WTC11 (cell line): ENCODE measurements around the gene PLEKHA1. TPM values are rescaled to one million over a fixed set of nuclear protein-coding genes. Genes with fewer than 3 reads are reported as not detected.

Experiments used
- ATAC-seq: fragments of 200-7000 bp; cut with Tn5 transposase; 2 replicates; pipeline ENCODE4 v1.10.0; 2021; ENCODE audit warnings: mild to moderate bottlenecking, moderate library complexity
- CTCF ChIA-PET: fragments of 300-600 bp; sonication (Branson Sonifier 250); formaldehyde crosslinking; loops from one replicate; lab custom pipeline; 2021; ENCODE audit warnings: antibody characterized with exemption; lab: Charles Lee
- POLR2A ChIA-PET: fragments of 350-600 bp; sonication (Branson Sonifier 250); formaldehyde crosslinking; loops from one replicate; lab custom pipeline; 2021; ENCODE audit warnings: antibody characterized with exemption; lab: Charles Lee
- DNase-seq: peaks from one replicate; pipeline ENCODE4 v3.0.0; 2021; ENCODE audit warnings: low spot score
- H3K27ac Mint-ChIP-seq: 2 replicates; pipeline ENCODE4 v1.8.0; 2021; ENCODE audit warnings: mixed read lengths
- H3K27me3 Mint-ChIP-seq: 2 replicates; pipeline ENCODE4 v1.8.0; 2021; ENCODE audit warnings: low read depth, mild to moderate bottlenecking, moderate library complexity, mixed read lengths
- H3K36me3 Mint-ChIP-seq: 2 replicates; pipeline ENCODE4 v1.8.0; 2021; ENCODE audit warnings: mixed read lengths
- H3K4me1 Mint-ChIP-seq: 2 replicates; pipeline ENCODE4 v1.8.0; 2022; ENCODE audit warnings: mixed read lengths
- H3K4me3 Mint-ChIP-seq: 2 replicates; pipeline ENCODE4 v1.8.0; 2021; ENCODE audit warnings: mild to moderate bottlenecking, moderate library complexity, mixed read lengths
- H3K9me3 Mint-ChIP-seq: 2 replicates; pipeline ENCODE4 v1.8.0; 2021; ENCODE audit warnings: mixed read lengths
- FOXK1 ChIP-seq: sonication (generic); formaldehyde crosslinking; IDR thresholded peaks from 2 replicates; pipeline ENCODE4 v1.8.0; 2022; ENCODE audit warnings: mild to moderate bottlenecking, moderate library complexity, missing genetic modification reagents
- MAX ChIP-seq: sonication (generic); formaldehyde crosslinking; IDR thresholded peaks from 2 replicates; pipeline ENCODE4 v1.8.0; 2022; ENCODE audit warnings: mild to moderate bottlenecking, missing genetic modification reagents
- MYBL2 ChIP-seq: sonication (generic); formaldehyde crosslinking; IDR thresholded peaks from 2 replicates; pipeline ENCODE4 v1.8.1; 2023; ENCODE audit warnings: mild to moderate bottlenecking, moderate library complexity, missing genetic modification reagents
- NFATC4 ChIP-seq: fragments of 250-450 bp; sonication (Bioruptor Pico); IDR thresholded peaks from 2 replicates; pipeline ENCODE4 v1.9.0; 2021; ENCODE audit warnings: mild to moderate bottlenecking
- NFE2L1 ChIP-seq: sonication (generic); formaldehyde crosslinking; IDR thresholded peaks from 2 replicates; pipeline ENCODE4 v1.8.1; 2023; ENCODE audit warnings: missing genetic modification reagents
- SMAD4 ChIP-seq: sonication (generic); formaldehyde crosslinking; IDR thresholded peaks from 2 replicates; pipeline ENCODE4 v1.8.0; 2022; ENCODE audit warnings: mild to moderate bottlenecking, missing genetic modification reagents
- SP1 ChIP-seq: sonication (generic); formaldehyde crosslinking; conservative IDR thresholded peaks from 2 replicates; pipeline ENCODE4 v1.8.1; 2022; ENCODE audit warnings: missing genetic modification reagents
- TCF7 ChIP-seq: sonication (generic); formaldehyde crosslinking; IDR thresholded peaks from 2 replicates; pipeline ENCODE4 v1.8.0; 2022; ENCODE audit warnings: mild to moderate bottlenecking, low read depth, missing genetic modification reagents, moderate library complexity
- total RNA-seq: library from RNA; stranded (reverse); gene quantifications from 3 replicates; pipeline ENCODE4 v1.2.3, GENCODE V29; 2021
- TF ChIP-seq, protein P1 (sequence below): sonication (generic); formaldehyde crosslinking; IDR thresholded peaks from 2 replicates; pipeline ENCODE4 v1.8.1; 2023; ENCODE audit warnings: mild to moderate bottlenecking, missing genetic modification reagents, borderline replicate concordance
- TF ChIP-seq, protein P2 (sequence below): fragments of 250-450 bp; sonication (Bioruptor Pico); IDR thresholded peaks from 2 replicates; pipeline ENCODE4 v1.9.0; 2021; ENCODE audit warnings: moderate library complexity, mild to moderate bottlenecking, inconsistent platforms, borderline replicate concordance
- TF ChIP-seq, protein P3 (sequence below): fragments of 250-450 bp; sonication (Bioruptor Pico); IDR thresholded peaks from 2 replicates; pipeline ENCODE4 v1.9.0; 2021; ENCODE audit warnings: mild to moderate bottlenecking, borderline replicate concordance
- TF ChIP-seq, protein P4 (sequence below): sonication (generic); formaldehyde crosslinking; IDR thresholded peaks from 2 replicates; pipeline ENCODE4 v1.8.1; 2023; ENCODE audit warnings: mild to moderate bottlenecking, missing genetic modification reagents
- TF ChIP-seq, protein P5 (sequence below): sonication (generic); formaldehyde crosslinking; IDR thresholded peaks from 2 replicates; pipeline ENCODE4 v1.8.1; 2022; ENCODE audit warnings: low read depth, mild to moderate bottlenecking, moderate library complexity, missing genetic modification reagents, borderline replicate concordance
- TF ChIP-seq, protein P6 (sequence below): fragments of 200-600 bp; IDR thresholded peaks from 2 replicates; pipeline ENCODE4 v1.8.0; 2022; ENCODE audit warnings: antibody characterized with exemption

The PLEKHA1 gene
- total RNA-seq, 1 experiment from 2014 or later, result 34.6 TPM

GRCh38 chr10:122474131-122474818 lies 99.8 kb downstream of the PLEKHA1 start:
- Mint-ChIP-seq H3K27ac (no peak overlapping the region), H3K4me1 (peaks cover 52% of the 10 kb centered on the region), H3K27me3 (no peaks in the 10 kb centered on the region), H3K36me3 (no peaks in the 10 kb centered on the region), H3K9me3 (no peaks in the 10 kb centered on the region), H3K4me3 (no peak overlapping the region)
- TF ChIP-seq, protein P1, sequence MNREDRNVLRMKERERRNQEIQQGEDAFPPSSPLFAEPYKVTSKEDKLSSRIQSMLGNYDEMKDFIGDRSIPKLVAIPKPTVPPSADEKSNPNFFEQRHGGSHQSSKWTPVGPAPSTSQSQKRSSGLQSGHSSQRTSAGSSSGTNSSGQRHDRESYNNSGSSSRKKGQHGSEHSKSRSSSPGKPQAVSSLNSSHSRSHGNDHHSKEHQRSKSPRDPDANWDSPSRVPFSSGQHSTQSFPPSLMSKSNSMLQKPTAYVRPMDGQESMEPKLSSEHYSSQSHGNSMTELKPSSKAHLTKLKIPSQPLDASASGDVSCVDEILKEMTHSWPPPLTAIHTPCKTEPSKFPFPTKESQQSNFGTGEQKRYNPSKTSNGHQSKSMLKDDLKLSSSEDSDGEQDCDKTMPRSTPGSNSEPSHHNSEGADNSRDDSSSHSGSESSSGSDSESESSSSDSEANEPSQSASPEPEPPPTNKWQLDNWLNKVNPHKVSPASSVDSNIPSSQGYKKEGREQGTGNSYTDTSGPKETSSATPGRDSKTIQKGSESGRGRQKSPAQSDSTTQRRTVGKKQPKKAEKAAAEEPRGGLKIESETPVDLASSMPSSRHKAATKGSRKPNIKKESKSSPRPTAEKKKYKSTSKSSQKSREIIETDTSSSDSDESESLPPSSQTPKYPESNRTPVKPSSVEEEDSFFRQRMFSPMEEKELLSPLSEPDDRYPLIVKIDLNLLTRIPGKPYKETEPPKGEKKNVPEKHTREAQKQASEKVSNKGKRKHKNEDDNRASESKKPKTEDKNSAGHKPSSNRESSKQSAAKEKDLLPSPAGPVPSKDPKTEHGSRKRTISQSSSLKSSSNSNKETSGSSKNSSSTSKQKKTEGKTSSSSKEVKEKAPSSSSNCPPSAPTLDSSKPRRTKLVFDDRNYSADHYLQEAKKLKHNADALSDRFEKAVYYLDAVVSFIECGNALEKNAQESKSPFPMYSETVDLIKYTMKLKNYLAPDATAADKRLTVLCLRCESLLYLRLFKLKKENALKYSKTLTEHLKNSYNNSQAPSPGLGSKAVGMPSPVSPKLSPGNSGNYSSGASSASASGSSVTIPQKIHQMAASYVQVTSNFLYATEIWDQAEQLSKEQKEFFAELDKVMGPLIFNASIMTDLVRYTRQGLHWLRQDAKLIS (CRISPR knock-in tag), result no peak
- TF ChIP-seq, protein P2, sequence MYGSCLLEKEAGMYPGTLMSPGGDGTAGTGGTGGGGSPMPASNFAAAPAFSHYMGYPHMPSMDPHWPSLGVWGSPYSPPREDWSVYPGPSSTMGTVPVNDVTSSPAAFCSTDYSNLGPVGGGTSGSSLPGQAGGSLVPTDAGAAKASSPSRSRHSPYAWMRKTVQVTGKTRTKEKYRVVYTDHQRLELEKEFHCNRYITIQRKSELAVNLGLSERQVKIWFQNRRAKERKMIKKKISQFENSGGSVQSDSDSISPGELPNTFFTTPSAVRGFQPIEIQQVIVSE (CRISPR knock-in tag), result no peak
- TF ChIP-seq, protein P3, sequence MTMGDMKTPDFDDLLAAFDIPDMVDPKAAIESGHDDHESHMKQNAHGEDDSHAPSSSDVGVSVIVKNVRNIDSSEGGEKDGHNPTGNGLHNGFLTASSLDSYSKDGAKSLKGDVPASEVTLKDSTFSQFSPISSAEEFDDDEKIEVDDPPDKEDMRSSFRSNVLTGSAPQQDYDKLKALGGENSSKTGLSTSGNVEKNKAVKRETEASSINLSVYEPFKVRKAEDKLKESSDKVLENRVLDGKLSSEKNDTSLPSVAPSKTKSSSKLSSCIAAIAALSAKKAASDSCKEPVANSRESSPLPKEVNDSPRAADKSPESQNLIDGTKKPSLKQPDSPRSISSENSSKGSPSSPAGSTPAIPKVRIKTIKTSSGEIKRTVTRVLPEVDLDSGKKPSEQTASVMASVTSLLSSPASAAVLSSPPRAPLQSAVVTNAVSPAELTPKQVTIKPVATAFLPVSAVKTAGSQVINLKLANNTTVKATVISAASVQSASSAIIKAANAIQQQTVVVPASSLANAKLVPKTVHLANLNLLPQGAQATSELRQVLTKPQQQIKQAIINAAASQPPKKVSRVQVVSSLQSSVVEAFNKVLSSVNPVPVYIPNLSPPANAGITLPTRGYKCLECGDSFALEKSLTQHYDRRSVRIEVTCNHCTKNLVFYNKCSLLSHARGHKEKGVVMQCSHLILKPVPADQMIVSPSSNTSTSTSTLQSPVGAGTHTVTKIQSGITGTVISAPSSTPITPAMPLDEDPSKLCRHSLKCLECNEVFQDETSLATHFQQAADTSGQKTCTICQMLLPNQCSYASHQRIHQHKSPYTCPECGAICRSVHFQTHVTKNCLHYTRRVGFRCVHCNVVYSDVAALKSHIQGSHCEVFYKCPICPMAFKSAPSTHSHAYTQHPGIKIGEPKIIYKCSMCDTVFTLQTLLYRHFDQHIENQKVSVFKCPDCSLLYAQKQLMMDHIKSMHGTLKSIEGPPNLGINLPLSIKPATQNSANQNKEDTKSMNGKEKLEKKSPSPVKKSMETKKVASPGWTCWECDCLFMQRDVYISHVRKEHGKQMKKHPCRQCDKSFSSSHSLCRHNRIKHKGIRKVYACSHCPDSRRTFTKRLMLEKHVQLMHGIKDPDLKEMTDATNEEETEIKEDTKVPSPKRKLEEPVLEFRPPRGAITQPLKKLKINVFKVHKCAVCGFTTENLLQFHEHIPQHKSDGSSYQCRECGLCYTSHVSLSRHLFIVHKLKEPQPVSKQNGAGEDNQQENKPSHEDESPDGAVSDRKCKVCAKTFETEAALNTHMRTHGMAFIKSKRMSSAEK (CRISPR knock-in tag), result no peak
- no peak for TF ChIP-seq NFATC4 (CRISPR knock-in tag)
- no peak for TF ChIP-seq SMAD4 (CRISPR knock-in tag)
- TF ChIP-seq, protein P4, sequence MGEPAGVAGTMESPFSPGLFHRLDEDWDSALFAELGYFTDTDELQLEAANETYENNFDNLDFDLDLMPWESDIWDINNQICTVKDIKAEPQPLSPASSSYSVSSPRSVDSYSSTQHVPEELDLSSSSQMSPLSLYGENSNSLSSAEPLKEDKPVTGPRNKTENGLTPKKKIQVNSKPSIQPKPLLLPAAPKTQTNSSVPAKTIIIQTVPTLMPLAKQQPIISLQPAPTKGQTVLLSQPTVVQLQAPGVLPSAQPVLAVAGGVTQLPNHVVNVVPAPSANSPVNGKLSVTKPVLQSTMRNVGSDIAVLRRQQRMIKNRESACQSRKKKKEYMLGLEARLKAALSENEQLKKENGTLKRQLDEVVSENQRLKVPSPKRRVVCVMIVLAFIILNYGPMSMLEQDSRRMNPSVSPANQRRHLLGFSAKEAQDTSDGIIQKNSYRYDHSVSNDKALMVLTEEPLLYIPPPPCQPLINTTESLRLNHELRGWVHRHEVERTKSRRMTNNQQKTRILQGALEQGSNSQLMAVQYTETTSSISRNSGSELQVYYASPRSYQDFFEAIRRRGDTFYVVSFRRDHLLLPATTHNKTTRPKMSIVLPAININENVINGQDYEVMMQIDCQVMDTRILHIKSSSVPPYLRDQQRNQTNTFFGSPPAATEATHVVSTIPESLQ (CRISPR knock-in tag), result no peak
- DNase-seq (no peak), ATAC-seq (no peak)
- ChIA-PET POLR2A (no interaction called here), CTCF (interaction anchor here (0.7 to 1.7 kb wide), 4 partner anchors 19 to 195 kb away, joined by 3 to 5 read pairs (median 4); no protein-coding TSS in a partner anchor)

DNA sequence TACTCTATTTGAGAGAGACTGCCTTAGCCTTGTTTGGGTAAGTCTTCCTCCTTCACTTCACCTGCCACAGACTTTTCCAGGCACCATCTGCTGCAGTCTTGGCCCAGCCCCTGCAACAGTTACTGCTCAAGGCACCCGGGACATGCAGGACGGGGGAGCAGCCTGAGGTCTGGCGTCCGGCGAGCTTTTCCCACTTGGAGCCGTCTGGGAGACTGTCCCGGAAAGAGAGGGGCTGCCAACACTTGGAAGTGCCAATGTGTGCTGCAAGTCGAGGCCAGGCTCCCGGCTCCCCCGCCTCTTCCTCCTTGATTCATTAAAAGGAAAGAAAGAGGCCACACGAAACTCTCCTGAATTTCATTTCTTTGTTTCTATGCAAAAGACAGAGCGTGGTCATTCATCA lies 100.6 kb downstream of the PLEKHA1 start:
- POLR2A ChIA-PET, result no interaction called here
- H3K36me3 Mint-ChIP-seq, result no peaks in the 10 kb centered on the region
- peak; percentile 9; the same call in 1 of the 2 replicates for ATAC-seq
- peaks cover 59% of the 10 kb centered on the region for H3K4me1 Mint-ChIP-seq
- peak overlapping the region; percentile 29; the same call in 1 of the 2 replicates for H3K4me3 Mint-ChIP-seq
- no peaks in the 10 kb centered on the region for H3K27me3 Mint-ChIP-seq
- CTCF ChIA-PET, result interaction anchor here (0.7 kb wide), 1 partner anchor 195 kb away, joined by 4 read pairs; no protein-coding TSS in a partner anchor
- no peak for DNase-seq
- peak overlapping the region; percentile 84 for H3K27ac Mint-ChIP-seq
- no peaks in the 10 kb centered on the region for H3K9me3 Mint-ChIP-seq
- TF ChIP-seq, protein P1 (CRISPR knock-in tag), result no peak
- TF ChIP-seq, protein P5, sequence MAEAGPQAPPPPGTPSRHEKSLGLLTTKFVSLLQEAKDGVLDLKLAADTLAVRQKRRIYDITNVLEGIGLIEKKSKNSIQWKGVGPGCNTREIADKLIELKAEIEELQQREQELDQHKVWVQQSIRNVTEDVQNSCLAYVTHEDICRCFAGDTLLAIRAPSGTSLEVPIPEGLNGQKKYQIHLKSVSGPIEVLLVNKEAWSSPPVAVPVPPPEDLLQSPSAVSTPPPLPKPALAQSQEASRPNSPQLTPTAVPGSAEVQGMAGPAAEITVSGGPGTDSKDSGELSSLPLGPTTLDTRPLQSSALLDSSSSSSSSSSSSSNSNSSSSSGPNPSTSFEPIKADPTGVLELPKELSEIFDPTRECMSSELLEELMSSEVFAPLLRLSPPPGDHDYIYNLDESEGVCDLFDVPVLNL (CRISPR knock-in tag), result no peak
- TF ChIP-seq SP1 (CRISPR knock-in tag) (no peak), MAX (CRISPR knock-in tag) (no peak), MYBL2 (CRISPR knock-in tag) (no peak), TCF7 (no peak), NFE2L1 (CRISPR knock-in tag) (no peak), FOXK1 (CRISPR knock-in tag) (no peak)
- TF ChIP-seq, protein P6, sequence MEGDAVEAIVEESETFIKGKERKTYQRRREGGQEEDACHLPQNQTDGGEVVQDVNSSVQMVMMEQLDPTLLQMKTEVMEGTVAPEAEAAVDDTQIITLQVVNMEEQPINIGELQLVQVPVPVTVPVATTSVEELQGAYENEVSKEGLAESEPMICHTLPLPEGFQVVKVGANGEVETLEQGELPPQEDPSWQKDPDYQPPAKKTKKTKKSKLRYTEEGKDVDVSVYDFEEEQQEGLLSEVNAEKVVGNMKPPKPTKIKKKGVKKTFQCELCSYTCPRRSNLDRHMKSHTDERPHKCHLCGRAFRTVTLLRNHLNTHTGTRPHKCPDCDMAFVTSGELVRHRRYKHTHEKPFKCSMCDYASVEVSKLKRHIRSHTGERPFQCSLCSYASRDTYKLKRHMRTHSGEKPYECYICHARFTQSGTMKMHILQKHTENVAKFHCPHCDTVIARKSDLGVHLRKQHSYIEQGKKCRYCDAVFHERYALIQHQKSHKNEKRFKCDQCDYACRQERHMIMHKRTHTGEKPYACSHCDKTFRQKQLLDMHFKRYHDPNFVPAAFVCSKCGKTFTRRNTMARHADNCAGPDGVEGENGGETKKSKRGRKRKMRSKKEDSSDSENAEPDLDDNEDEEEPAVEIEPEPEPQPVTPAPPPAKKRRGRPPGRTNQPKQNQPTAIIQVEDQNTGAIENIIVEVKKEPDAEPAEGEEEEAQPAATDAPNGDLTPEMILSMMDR, result no peak
